SK-N-SH treated with all-trans-retinoic acid at 6 μM for 48 hours (cell line): ENCODE results near the gene MED15.

ENCODE experiments used
- OSR1 ChIP-seq: fragments of 250-450 bp; sonication (Bioruptor Pico); IDR thresholded peaks from 2 replicates; pipeline ENCODE4 v1.8.0; 2022; ENCODE audit warnings: moderate library complexity, mild to moderate bottlenecking, inconsistent platforms
- TF ChIP-seq, protein P1 (sequence below): fragments of 250-450 bp; sonication (Bioruptor Pico); IDR thresholded peaks from 2 replicates; pipeline ENCODE4 v1.5.1; 2020; ENCODE audit warnings: low read depth, mild to moderate bottlenecking, moderate library complexity

DNA sequence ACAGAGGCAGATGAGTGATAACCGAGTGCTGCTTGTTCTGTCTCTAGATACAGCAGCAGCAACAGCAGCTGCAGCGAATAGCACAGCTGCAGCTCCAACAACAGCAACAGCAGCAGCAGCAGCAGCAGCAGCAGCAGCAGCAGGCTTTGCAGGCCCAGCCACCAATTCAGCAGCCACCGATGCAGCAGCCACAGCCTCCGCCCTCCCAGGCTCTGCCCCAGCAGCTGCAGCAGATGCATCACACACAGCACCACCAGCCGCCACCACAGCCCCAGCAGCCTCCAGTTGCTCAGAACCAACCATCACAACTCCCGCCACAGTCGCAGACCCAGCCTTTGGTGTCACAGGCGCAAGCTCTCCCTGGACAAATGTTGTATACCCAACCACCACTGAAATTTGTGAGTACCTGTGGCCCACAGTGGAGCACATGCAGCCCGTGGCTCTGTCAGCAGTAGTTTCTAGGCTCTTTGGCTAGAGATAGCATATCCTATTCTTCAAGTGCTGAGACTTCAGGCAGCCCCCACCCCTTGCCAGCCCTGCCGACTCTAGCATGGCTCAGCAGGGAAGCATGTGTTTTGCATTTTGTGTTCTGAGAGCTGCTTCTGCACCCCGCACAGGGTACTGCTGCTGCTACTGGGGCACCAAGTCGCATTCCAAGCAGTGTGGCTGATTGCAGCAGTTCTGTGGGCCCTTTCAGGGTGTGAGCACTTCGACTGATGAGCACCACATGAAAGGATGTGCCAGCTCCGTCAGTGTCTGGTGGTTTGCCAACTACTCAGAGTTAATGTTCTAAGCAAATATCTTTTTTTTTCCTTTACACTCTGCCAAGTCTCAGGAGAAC is 59.2 kb downstream of the MED15 start:
- TF ChIP-seq OSR1 (CRISPR knock-in tag): no peak
- TF ChIP-seq, protein P1, sequence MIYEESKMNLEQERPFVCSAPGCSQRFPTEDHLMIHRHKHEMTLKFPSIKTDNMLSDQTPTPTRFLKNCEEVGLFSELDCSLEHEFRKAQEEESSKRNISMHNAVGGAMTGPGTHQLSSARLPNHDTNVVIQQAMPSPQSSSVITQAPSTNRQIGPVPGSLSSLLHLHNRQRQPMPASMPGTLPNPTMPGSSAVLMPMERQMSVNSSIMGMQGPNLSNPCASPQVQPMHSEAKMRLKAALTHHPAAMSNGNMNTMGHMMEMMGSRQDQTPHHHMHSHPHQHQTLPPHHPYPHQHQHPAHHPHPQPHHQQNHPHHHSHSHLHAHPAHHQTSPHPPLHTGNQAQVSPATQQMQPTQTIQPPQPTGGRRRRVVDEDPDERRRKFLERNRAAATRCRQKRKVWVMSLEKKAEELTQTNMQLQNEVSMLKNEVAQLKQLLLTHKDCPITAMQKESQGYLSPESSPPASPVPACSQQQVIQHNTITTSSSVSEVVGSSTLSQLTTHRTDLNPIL (CRISPR knock-in tag): no peak
